Stimulated activated CD4-positive, alpha-beta T cell treated with anti-CD3 and anti-CD28 coated beads, Interleukin-1b, Interleukin-23, amount 100 ng/mL, for 4 hours (primary cell): ENCODE data around the gene HNRNPL.

Experiments used
- DNase-seq, 2 donors: peaks; one replicate each; pipeline ENCODE4 v3.0.0-alpha.2; 2020; ENCODE audit warnings: low read depth in 2 of 2

HNRNPL gene

GRCh38 chr19:38845374-38846024 lies 4.3 kb downstream of the HNRNPL start:
- no peak for DNase-seq

GRCh38 chr19:38844093-38844686 lies 5.6 kb downstream of the HNRNPL start:
- DNase-seq, result no peak

GRCh38 chr19:38843175-38843758 lies 6.5 kb downstream of the HNRNPL start:
- no peak for DNase-seq

- peak in 1 of 2 donors; percentile 41 for DNase-seq
These were observed 7.2 kb downstream of the HNRNPL start for GRCh38 chr19:38842439-38843174.

- no peak for DNase-seq
These were observed 7.9 kb downstream of the HNRNPL start for GRCh38 chr19:38841787-38842438.

- DNase-seq, result no peak
These were observed 8.5 kb downstream of the HNRNPL start for GRCh38 chr19:38841180-38841766.

GRCh38 chr19:38840583-38840968 lies 9.2 kb downstream of the HNRNPL start:
- no peak for DNase-seq

- no peak for DNase-seq
These were observed 9.8 kb downstream of the HNRNPL start for GRCh38 chr19:38839816-38840582.

- DNase-seq, result no peak
These were observed 10.6 kb downstream of the HNRNPL start for GRCh38 chr19:38838986-38839761.

- peak; percentile 39 to 51 for DNase-seq
These were observed 11.4 kb downstream of the HNRNPL start for GRCh38 chr19:38838208-38838985.

GRCh38 chr19:38837656-38838121 lies 12.1 kb downstream of the HNRNPL start:
- DNase-seq, result no peak

GRCh38 chr19:38836983-38837626 lies 12.7 kb downstream of the HNRNPL start:
- DNase-seq, result no peak

- DNase-seq, result no peak
These were observed 13.4 kb downstream of the HNRNPL start for GRCh38 chr19:38836159-38836982.

GRCh38 chr19:38834590-38834989 lies 15.2 kb downstream of the HNRNPL start:
- no peak for DNase-seq

GRCh38 chr19:38834104-38834490 lies 15.7 kb downstream of the HNRNPL start:
- no peak for DNase-seq

GRCh38 chr19:38833092-38833425 lies 16.7 kb downstream of the HNRNPL start:
- DNase-seq, result no peak

GRCh38 chr19:38831142-38831605 lies 18.6 kb downstream of the HNRNPL start:
- DNase-seq, result no peak
